ENCODE data around the gene RAB6B. TPM values are rescaled to one million over a fixed set of nuclear protein-coding genes. Genes with fewer than 3 reads are reported as not detected.

Gene RAB6B
- total RNA-seq (ENCODE audit: low replicate concordance): 21.2 and 48.2 TPM in 2 replicates
- long read RNA-seq, full-length matches to known transcripts: 1 of 9 reads
- long read RNA-seq, partial matches to known transcripts: 0 of 9 reads
- long read RNA-seq, other reads (novel, unspliced or antisense): 8 of 9 reads

DNA sequence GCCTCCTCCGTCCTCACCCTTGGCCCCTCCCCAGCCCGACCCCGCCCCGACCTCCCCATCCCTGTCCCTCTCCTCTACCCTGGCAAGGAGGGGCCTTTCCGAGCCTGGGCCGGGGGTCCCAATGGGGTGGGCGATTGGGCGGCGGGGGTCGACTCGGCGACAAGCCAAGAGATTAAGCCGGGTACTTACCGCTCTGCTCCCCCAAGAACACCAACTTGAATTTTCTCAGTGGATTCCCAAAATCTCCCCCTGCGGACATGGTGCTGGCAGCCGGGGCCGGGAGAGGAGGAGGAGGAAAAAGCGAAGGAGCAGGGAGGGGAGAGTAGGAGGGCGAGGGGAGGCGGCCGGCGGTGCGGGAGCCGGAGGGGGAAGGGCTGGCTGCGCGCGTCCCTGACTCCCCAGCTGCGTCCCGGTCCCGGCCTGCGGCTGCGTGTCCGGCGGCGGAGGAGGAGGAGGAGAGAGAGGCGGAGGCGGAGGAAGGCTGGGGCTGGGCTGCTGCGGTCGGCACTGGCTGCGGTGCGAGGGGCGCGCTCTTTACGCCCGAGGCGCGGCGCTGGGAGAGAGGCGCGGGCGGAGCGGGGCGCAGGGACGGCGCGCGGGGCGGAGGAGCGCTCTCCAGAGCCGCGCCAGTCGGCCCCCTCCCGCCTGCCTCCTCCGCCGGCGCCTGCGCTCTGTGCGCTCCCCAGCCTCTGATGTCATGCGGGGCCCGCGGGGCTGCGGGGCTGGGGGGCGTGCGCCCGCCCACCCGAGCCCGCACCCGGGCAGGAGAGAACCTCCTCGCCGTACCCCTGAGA is at the start of gene RAB6B:
Gene RAB6B (minus strand): TSS at position 675 of the 794 bp plus-strand sequence. CDS start 416 bp downstream, at position 259.
- DNase-seq (ENCODE audit: extremely low spot score, unreplicated experiment): no peak
- Mint-ChIP-seq H3K4me3 (peak within 1 kb of the TSS; percentile 92), H3K27me3 (peaks cover 48% of the 10 kb centered on the region), H3K4me1 (ENCODE audit: unreplicated experiment) (no peaks in the 10 kb centered on the region), H3K9me3 (no peaks in the 10 kb centered on the region), H3K36me3 (no peaks in the 10 kb centered on the region), H3K27ac (peak within 1 kb of the TSS; percentile 72)
- TF ChIP-seq CTCF (conservative IDR thresholded peaks at IDR 0.05): no peak

DNA sequence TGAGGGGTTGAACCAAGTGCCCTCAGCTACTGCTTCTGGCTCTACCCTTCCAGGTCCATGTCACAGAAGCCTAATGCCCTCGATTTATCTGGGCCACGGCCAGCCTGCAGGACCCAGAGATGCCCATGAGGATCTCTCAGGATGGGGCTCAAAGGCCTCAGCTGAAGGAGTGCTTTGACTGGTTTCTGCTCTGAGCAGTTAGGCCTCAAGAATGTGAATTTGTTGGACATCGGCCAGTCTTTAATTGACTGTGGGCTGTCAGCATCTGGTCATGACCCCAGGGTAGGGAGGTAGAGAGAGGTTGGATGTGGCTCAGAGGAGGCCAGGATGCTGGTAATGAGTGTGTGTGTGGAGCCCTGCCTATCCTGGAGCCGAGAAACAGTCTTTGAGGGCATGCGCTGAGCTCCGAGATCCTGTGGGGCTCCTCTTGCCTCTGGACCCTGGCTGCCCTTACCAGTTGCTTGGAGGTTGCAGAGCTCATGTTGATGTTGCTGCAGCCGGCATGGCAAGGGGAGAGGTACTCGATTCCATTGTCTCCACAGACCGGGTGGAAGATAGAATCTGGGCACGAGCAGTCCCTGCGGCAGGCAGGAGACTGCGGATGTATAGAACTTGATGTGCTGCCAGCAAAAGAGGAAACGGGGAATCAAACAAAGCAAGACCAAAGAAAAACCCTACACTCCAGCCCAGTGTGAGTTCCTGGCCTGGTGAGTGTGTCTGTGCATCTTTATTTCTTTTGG is 49.1 kb upstream of the RAB6B start:
- Mint-ChIP-seq H3K4me1 (ENCODE audit: unreplicated experiment) (peaks cover 29% of the 10 kb centered on the region), H3K9me3 (no peaks in the 10 kb centered on the region), H3K27me3 (peaks cover 11% of the 10 kb centered on the region), H3K27ac (no peak overlapping the region), H3K36me3 (no peaks in the 10 kb centered on the region), H3K4me3 (no peak overlapping the region)
- TF ChIP-seq CTCF (conservative IDR thresholded peaks at IDR 0.05): no peak
- DNase-seq (ENCODE audit: extremely low spot score, unreplicated experiment): no peak

GRCh38 chr3:133944181-133944580 is 48.5 kb upstream of the RAB6B start:
- peaks cover 11% of the 10 kb centered on the region for H3K27me3 Mint-ChIP-seq
- DNase-seq (ENCODE audit: extremely low spot score, unreplicated experiment): no peak
- H3K4me3 Mint-ChIP-seq: no peak overlapping the region
- H3K27ac Mint-ChIP-seq: peak overlapping the region; percentile 5
- TF ChIP-seq CTCF (conservative IDR thresholded peaks at IDR 0.05): no peak
- no peaks in the 10 kb centered on the region for H3K9me3 Mint-ChIP-seq
- H3K4me1 Mint-ChIP-seq (ENCODE audit: unreplicated experiment): peaks cover 29% of the 10 kb centered on the region
- H3K36me3 Mint-ChIP-seq: no peaks in the 10 kb centered on the region

GRCh38 chr3:133943639-133944141 is 48.0 kb upstream of the RAB6B start:
- no peaks in the 10 kb centered on the region for H3K36me3 Mint-ChIP-seq
- peak overlapping the region; percentile 5 for H3K27ac Mint-ChIP-seq
- DNase-seq (ENCODE audit: extremely low spot score, unreplicated experiment): no peak
- H3K9me3 Mint-ChIP-seq: no peaks in the 10 kb centered on the region
- peaks cover 29% of the 10 kb centered on the region for H3K4me1 Mint-ChIP-seq (ENCODE audit: unreplicated experiment)
- TF ChIP-seq CTCF (conservative IDR thresholded peaks at IDR 0.05): no peak
- peaks cover 11% of the 10 kb centered on the region for H3K27me3 Mint-ChIP-seq
- H3K4me3 Mint-ChIP-seq: no peak overlapping the region

- DNase-seq (ENCODE audit: extremely low spot score, unreplicated experiment): no peak
- H3K27me3 Mint-ChIP-seq: peaks cover 11% of the 10 kb centered on the region
- no peak overlapping the region for H3K4me3 Mint-ChIP-seq
- peaks cover 29% of the 10 kb centered on the region for H3K4me1 Mint-ChIP-seq (ENCODE audit: unreplicated experiment)
- no peak for TF ChIP-seq CTCF (conservative IDR thresholded peaks at IDR 0.05)
- no peaks in the 10 kb centered on the region for H3K36me3 Mint-ChIP-seq
- no peaks in the 10 kb centered on the region for H3K9me3 Mint-ChIP-seq
- H3K27ac Mint-ChIP-seq: no peak overlapping the region
Observed at GRCh38 chr3:133943031-133943535, 47.4 kb upstream of the RAB6B start.
